Testis (tissue), 3 donors: ENCODE data around the gene TOP1. TPM values are rescaled to one million over a fixed set of nuclear protein-coding genes. Genes with fewer than 3 reads are reported as not detected.

ENCODE experiments used
- DNase-seq: peaks from one replicate; pipeline ENCODE4 v3.0.0-alpha.2; 2019
- H3K27ac ChIP-seq, 2 donors: fragments of 200-600 bp; sonication (generic); one replicate each; pipeline ENCODE4 v1.5.1; 2019
- H3K27me3 ChIP-seq: fragments of 200-600 bp; sonication (generic); one replicate; pipeline ENCODE4 v1.5.1; 2019
- H3K36me3 ChIP-seq: fragments of 200-600 bp; sonication (generic); one replicate; pipeline ENCODE4 v1.5.1; 2017; ENCODE audit warnings: low read depth; ENCODE audit errors: missing control alignments
- H3K4me1 ChIP-seq: fragments of 200-600 bp; sonication (generic); one replicate; pipeline ENCODE4 v1.5.1; 2019
- H3K4me3 ChIP-seq, 2 donors: fragments of 200-600 bp; sonication (generic); one replicate each; pipeline ENCODE4 v1.5.1; 2017 to 2019
- H3K9me3 ChIP-seq: fragments of 200-600 bp; sonication (generic); one replicate; pipeline ENCODE4 v1.5.1; 2017
- CTCF ChIP-seq, 3 experiments: fragments of 450-650 bp in 2 of 3; fragments of 200-600 bp in 1 of 3; sonication (generic) in 1 of 3; IDR thresholded peaks; one replicate each; pipeline ENCODE4 v1.5.1; 2016 to 2019; ENCODE audit warnings: antibody characterized with exemption in 3 of 3, mild to moderate bottlenecking in 2 of 3, moderate library complexity in 1 of 3
- POLR2A ChIP-seq: fragments of 450-650 bp; IDR thresholded peaks from one replicate; pipeline ENCODE4 v1.6.1; 2017; ENCODE audit warnings: antibody characterized with exemption, mild to moderate bottlenecking, moderate library complexity
- WGBS, 2 donors: methylation state at CpG; one replicate each; pipeline ENCODE4 v1.1.5; 2018; 5-methylcytosine and 5-hydroxymethylcytosine counted together
- intact Hi-C: fragments of 100-400 bp; cut with DNase I; formaldehyde crosslinking; loops from one replicate; pipeline ENCODE4 v1.15.1; 2023; ENCODE audit warnings: low total_unique reads
- polyA plus RNA-seq: library from polyadenylated mRNA; stranded (reverse); fragments of 350-450 nt; fragmentation: Illumina TruSeq; extraction: RNeasy Lipid Tissue Mini Kit (QIAGEN cat#74804); gene quantifications from one replicate; pipeline ENCODE4 v1.2.3, GENCODE V29; 2014; ENCODE audit warnings: low read depth, low replicate concordance; ENCODE audit not compliant: insufficient read depth
- total RNA-seq, 2 donors: library from RNA; depleted of rRNA; stranded (reverse); fragments of >200 nt; gene quantifications; one replicate each; pipeline ENCODE4 v1.2.3, GENCODE V29; 2016

TOP1 gene
- total and polyA plus RNA-seq, 3 donors from 2014 or later: 12.1 to 36.6 (median 33.8) TPM

DNA sequence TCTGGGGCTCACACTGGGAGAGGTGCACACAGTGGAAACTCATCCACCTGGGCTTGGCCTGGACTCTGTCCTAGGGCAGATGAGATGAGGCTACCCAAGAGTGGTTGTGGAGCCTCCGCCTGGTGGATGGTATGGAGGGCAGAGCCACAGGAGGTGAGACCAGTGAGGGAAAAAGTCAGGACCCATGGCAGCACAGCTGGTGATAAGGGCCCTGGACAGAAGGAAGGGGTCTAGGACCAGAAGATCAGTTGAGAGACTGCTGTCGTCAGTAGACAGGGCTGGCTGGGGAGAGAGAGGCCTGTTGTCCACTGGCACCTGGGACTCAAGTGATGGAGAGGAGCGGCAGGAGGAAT lies 138.5 kb downstream of the TOP1 start:
- no peaks in the 10 kb centered on the region for H3K27me3 ChIP-seq
- H3K9me3 ChIP-seq: no peaks in the 10 kb centered on the region
- peaks cover 9% of the 10 kb centered on the region for H3K4me1 ChIP-seq
- H3K27ac ChIP-seq: no peak overlapping the region
- no peak overlapping the region for H3K4me3 ChIP-seq
- 91 to 96% methylated on average over 3 of the region's 3 CpGs for WGBS, 2 donors
- TF ChIP-seq CTCF (IDR thresholded peaks at IDR 0.05) (no peak), POLR2A (no peak)
- DNase-seq: no peak
- H3K36me3 ChIP-seq: no peaks in the 10 kb centered on the region
- intact Hi-C loops: no loop called here

DNA sequence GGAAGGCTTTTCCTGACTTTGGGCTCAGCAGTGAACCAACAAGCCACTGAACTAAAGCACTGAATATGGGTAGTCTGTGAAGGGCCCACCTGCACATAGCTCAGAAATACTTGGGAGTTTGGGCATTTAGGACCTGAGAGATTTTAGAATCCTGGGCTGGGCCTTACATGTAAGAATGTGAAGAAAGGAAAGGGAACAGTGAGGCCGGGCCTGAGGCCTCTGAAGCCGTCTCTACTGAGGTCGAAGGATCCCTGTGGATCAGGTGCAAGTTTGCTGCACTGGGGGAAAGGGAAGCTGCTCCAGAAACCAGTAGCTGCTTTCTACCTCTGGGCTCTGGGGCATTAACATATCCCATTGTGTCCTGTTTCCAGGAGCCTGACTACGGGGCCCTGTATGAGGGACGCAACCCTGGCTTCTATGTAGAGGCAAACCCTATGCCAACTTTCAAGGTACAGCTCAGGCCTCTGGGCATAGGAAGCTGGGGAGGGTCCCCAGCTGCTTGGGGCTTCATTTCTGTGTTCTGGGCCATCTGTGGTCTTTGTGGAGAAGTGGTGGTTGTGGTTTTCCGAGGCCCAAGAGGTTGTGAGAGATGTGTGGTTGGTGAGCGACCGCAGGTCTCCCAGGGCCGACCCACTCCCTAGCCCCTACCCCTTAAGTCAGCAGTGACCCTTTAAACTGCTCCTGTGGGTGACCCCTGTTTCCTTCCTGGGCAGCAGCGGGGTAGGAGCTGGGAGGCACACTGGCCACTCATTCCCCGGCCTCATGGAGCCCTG lies 139.0 kb downstream of the TOP1 start:
- H3K36me3 ChIP-seq: no peaks in the 10 kb centered on the region
- TF ChIP-seq POLR2A: no peak
- no peak for TF ChIP-seq CTCF (IDR thresholded peaks at IDR 0.05)

DNA sequence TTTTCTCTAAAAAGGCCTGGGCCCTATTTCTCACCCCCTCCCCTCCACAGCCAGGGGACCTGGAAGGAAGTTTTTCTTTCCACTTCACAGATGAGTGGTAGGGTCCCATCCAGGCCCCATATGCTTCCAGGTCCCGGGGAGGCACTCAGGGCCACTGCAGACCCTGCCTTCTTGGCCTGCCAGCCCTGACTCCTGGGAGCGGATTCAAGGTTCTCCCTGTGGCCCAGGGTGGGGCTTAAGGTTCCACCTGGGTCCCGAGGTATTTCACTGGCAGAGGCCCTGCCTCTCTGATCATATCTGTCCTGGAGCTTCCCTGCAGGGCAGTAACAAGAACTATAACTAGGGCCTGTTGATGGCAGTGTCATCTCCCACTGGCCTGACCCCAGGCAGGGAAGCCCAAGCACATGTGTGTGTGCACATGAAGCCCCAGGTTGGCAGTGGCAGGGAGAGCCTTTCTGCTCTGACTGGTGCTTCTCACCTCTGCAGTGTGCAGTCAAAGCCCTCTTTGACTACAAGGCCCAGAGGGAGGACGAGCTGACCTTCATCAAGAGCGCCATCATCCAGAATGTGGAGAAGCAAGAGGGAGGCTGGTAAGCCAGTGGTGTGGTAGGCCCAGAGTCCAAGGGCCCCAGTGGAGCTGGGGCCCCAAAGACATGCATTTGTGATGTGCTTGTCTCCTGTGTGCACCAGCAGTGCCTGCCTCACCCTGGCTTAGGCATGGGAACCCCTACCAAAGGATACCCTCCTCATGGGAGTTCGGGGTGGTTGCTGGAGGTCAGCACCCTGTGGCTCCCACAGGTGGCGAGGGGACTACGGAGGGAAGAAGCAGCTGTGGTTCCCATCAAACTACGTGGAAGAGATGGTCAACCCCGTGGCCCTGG lies 139.9 kb downstream of the TOP1 start:
- Histone ChIP-seq H3K27me3 (no peaks in the 10 kb centered on the region), H3K4me1 (peaks cover 17% of the 10 kb centered on the region), H3K27ac (peak overlapping the region in 1 of 2 donors; percentile 14), H3K36me3 (no peaks in the 10 kb centered on the region), H3K9me3 (no peaks in the 10 kb centered on the region), H3K4me3 (no peak overlapping the region)
- intact Hi-C loops: no loop called here
- TF ChIP-seq CTCF (IDR thresholded peaks at IDR 0.05): no peak
- no peak for TF ChIP-seq POLR2A
- WGBS, 2 donors: 88 to 92% methylated on average over 8 to 10 of the region's 10 CpGs
- DNase-seq: no peak

More for the DNA sequence above, 139.0 kb downstream of the TOP1 start:
- Histone ChIP-seq H3K4me1 (peaks cover 10% of the 10 kb centered on the region), H3K27me3 (no peaks in the 10 kb centered on the region), H3K27ac (peak overlapping the region in 1 of 2 donors; percentile 14), H3K9me3 (no peaks in the 10 kb centered on the region), H3K4me3 (no peak overlapping the region)
- intact Hi-C loops: no loop called here
- DNase-seq: no peak
- 87 to 90% methylated on average over 9 to 11 of the region's 11 CpGs for WGBS, 2 donors

- Histone ChIP-seq H3K27me3 (no peaks in the 10 kb centered on the region), H3K9me3 (no peaks in the 10 kb centered on the region), H3K4me1 (peaks cover 22% of the 10 kb centered on the region), H3K27ac (no peak overlapping the region), H3K36me3 (no peaks in the 10 kb centered on the region), H3K4me3 (no peak overlapping the region)
- WGBS, 2 donors: 89 to 92% methylated on average over 9 of the region's 9 CpGs
- intact Hi-C loops: no loop called here
- TF ChIP-seq CTCF (IDR thresholded peaks at IDR 0.05) (no peak), POLR2A (no peak)
- DNase-seq: no peak
Observed at GRCh38 chr20:41169162-41169690, 140.6 kb downstream of the TOP1 start.
